Endothelial cell (in vitro differentiated cells): Measurements from ENCODE around the gene BABAM1. TPM values are rescaled to one million over a fixed set of nuclear protein-coding genes. Genes with fewer than 3 reads are reported as not detected.

Experiments
- DNase-seq: peaks from one replicate; pipeline ENCODE4 v3.0.0; 2021; ENCODE audit warnings: low spot score
- H3K27ac Mint-ChIP-seq: one replicate; pipeline ENCODE4 v1.8.0; 2021; ENCODE audit warnings: mixed read lengths, inconsistent platforms; ENCODE audit not compliant: unreplicated experiment
- H3K27me3 Mint-ChIP-seq: one replicate; pipeline ENCODE4 v1.8.0; 2021; ENCODE audit warnings: mild to moderate bottlenecking, moderate library complexity, mixed read lengths, inconsistent platforms; ENCODE audit not compliant: unreplicated experiment
- H3K36me3 Mint-ChIP-seq: one replicate; pipeline ENCODE4 v1.8.0; 2021; ENCODE audit warnings: mild to moderate bottlenecking, low read depth, mixed read lengths, inconsistent platforms; ENCODE audit not compliant: unreplicated experiment
- H3K4me1 Mint-ChIP-seq: one replicate; pipeline ENCODE4 v1.8.0; 2021; ENCODE audit warnings: mild to moderate bottlenecking, mixed read lengths, inconsistent platforms; ENCODE audit not compliant: unreplicated experiment
- H3K4me3 Mint-ChIP-seq: one replicate; pipeline ENCODE4 v1.8.0; 2021; ENCODE audit warnings: mild to moderate bottlenecking, mixed read lengths, inconsistent platforms; ENCODE audit not compliant: unreplicated experiment
- H3K9me3 Mint-ChIP-seq: one replicate; pipeline ENCODE4 v1.8.0; 2021; ENCODE audit warnings: mixed read lengths, inconsistent platforms; ENCODE audit not compliant: unreplicated experiment
- CTCF ChIP-seq: fragments of 200-600 bp; sonication (generic); IDR thresholded peaks from one replicate; pipeline ENCODE4 v1.5.0; 2021; ENCODE audit warnings: antibody characterized with exemption; ENCODE audit not compliant: unreplicated experiment
- total RNA-seq: library from RNA; stranded (reverse); fragmentation: NEBNext Ultra II Directional; extraction: Animal tissue kit (Norgen Biotek cat#: 25700); gene quantifications from one replicate; pipeline ENCODE4 v1.2.1, GENCODE V29; 2021; ENCODE audit not compliant: unreplicated experiment

Gene BABAM1
- total RNA-seq, 1 donor from 2014 or later, result 136 TPM

- Mint-ChIP-seq H3K9me3 (no peaks in the 10 kb centered on the region), H3K27me3 (peaks cover 12% of the 10 kb centered on the region), H3K4me3 (peak overlapping the region; percentile 84), H3K4me1 (no peaks in the 10 kb centered on the region), H3K36me3 (peaks cover 14% of the 10 kb centered on the region), H3K27ac (no peak overlapping the region)
- peak; percentile 84 for DNase-seq
- TF ChIP-seq CTCF, result no peak
These were observed 60.6 kb downstream of the BABAM1 start for GRCh38 chr19:17327654-17328516.

Other genes with a start within 250 kb of the BABAM1 start
- gene CPAMD8, start 240.6 kb upstream of the BABAM1 start, total RNA-seq, result 4.8 TPM
- 6.9 TPM for gene HAUS8, start 192.0 kb upstream of the BABAM1 start, total RNA-seq
- gene MYO9B, start 191.7 kb upstream of the BABAM1 start, total RNA-seq, result 62.4 TPM
- gene USE1, start 52.1 kb upstream of the BABAM1 start, total RNA-seq, result 13.0 TPM
- gene OCEL1, start 41.2 kb upstream of the BABAM1 start, total RNA-seq, result 16.5 TPM
- gene NR2F6, start 21.5 kb upstream of the BABAM1 start, total RNA-seq, result 69.9 TPM
- gene USHBP1, start 2.7 kb upstream of the BABAM1 start, total RNA-seq, result 54.2 TPM
- 2.3 TPM for gene ANKLE1, start 14.5 kb downstream of the BABAM1 start, total RNA-seq
- 8.9 TPM for gene ABHD8, start 36.0 kb downstream of the BABAM1 start, total RNA-seq
- 60.2 TPM for gene MRPL34, start 38.4 kb downstream of the BABAM1 start, total RNA-seq
- gene DDA1, start 42.1 kb downstream of the BABAM1 start, total RNA-seq, result 44.7 TPM
- 19.0 TPM for gene ANO8, start 67.4 kb downstream of the BABAM1 start, total RNA-seq
- 27.3 TPM for gene GTPBP3, start 70.1 kb downstream of the BABAM1 start, total RNA-seq
- 1,569 TPM for gene PLVAP, start 109.9 kb downstream of the BABAM1 start, total RNA-seq
- 2.7 TPM for gene CCDC194, start 126.8 kb downstream of the BABAM1 start, total RNA-seq
- 97.8 TPM for gene BST2, start 138.2 kb downstream of the BABAM1 start, total RNA-seq
- 107 TPM for gene MVB12A, start 152.6 kb downstream of the BABAM1 start, total RNA-seq
- 1.4 TPM for gene TMEM221, start 181.2 kb downstream of the BABAM1 start, total RNA-seq
- gene NXNL1, start 193.5 kb downstream of the BABAM1 start, total RNA-seq, result not detected
- 30.2 TPM for gene SLC27A1, start 203.1 kb downstream of the BABAM1 start, total RNA-seq
- 184 TPM for gene PGLS, start 244.2 kb downstream of the BABAM1 start, total RNA-seq